SK-N-SH (cell line): ENCODE measurements around the gene SLC2A11. TPM values are rescaled to one million over a fixed set of nuclear protein-coding genes. Genes with fewer than 3 reads are reported as not detected.

Experiments used
- CTCF ChIA-PET: fragments of 300-600, 350-600 bp; formaldehyde crosslinking; extraction: SDS; loops from one replicate; lab custom pipeline; 2021; lab: Yijun Ruan, JAX
- POLR2A ChIA-PET: fragments of 350-600 bp; sonication (Branson Sonifier 250); formaldehyde crosslinking; extraction: SDS; loops from one replicate; lab custom pipeline; 2020; ENCODE audit warnings: antibody characterized with exemption, inconsistent platforms; lab: Yijun Ruan, JAX
- DNase-seq: peaks from one replicate; pipeline ENCODE4 v3.0.0; 2012
- H2AFZ ChIP-seq: fragments of 200-600 bp; sonication (generic); 2 replicates; pipeline ENCODE4 v1.8.1; 2016; ENCODE audit warnings: antibody characterized with exemption, mild to moderate bottlenecking, low read depth
- H3F3A ChIP-seq: fragments of 200-600 bp; sonication (generic); replicated peaks from 2 replicates; pipeline ENCODE3; 2016; ENCODE audit warnings: antibody characterized with exemption, mild to moderate bottlenecking; ENCODE audit not compliant: insufficient read depth
- H3K27ac ChIP-seq, 2 experiments: fragments of 200-500 bp in 1 of 2; fragments of 200-600 bp in 1 of 2; sonication (Bioruptor generic) in 1 of 2; sonication (generic), shearing (Covaris generic) in 1 of 2; 2 replicates each; pipeline versions ENCODE4 v1.5.1 to v1.6.1; 2014 to 2016; ENCODE audit warnings: low read depth in 2 of 2, inconsistent platforms in 1 of 2, low read length in 1 of 2, mild to moderate bottlenecking in 1 of 2, mixed read lengths in 1 of 2
- H3K27me3 ChIP-seq: fragments of 200-600 bp; sonication (generic), shearing (Covaris generic); 2 replicates; pipeline ENCODE4 v1.6.1; 2016; ENCODE audit warnings: mixed run types; ENCODE audit not compliant: insufficient read depth
- H3K36me3 ChIP-seq, 2 experiments: fragments of 200-500 bp in 1 of 2; fragments of 200-600 bp in 1 of 2; sonication (Bioruptor generic) in 1 of 2; sonication (generic) in 1 of 2; replicated peaks in 1 of 2; 2 replicates each; pipeline versions ENCODE3 to v1.5.1; 2014 to 2016; ENCODE audit warnings: low read length in 1 of 2, mild to moderate bottlenecking in 1 of 2; ENCODE audit not compliant: insufficient read depth in 2 of 2, control insufficient read depth in 1 of 2
- H3K4me1 ChIP-seq, 2 experiments: fragments of 200-500 bp in 1 of 2; fragments of 200-600 bp in 1 of 2; sonication (Bioruptor generic) in 1 of 2; sonication (generic), shearing (Covaris generic) in 1 of 2; 2 replicates each; pipeline versions ENCODE4 v1.5.1 to v1.6.1; 2014 to 2016; ENCODE audit warnings: low read depth in 1 of 2, low read length in 1 of 2, mixed run types in 1 of 2; ENCODE audit not compliant: insufficient read depth in 2 of 2, control insufficient read depth in 1 of 2
- H3K4me2 ChIP-seq: fragments of 200-600 bp; sonication (generic), shearing (Covaris generic); 2 replicates; pipeline ENCODE4 v1.6.1; 2017; ENCODE audit warnings: mixed run types
- H3K4me3 ChIP-seq, 2 experiments: fragments of 200-500 bp in 1 of 2; fragments of 200-600 bp in 1 of 2; sonication (Bioruptor generic) in 1 of 2; sonication (generic), shearing (Covaris generic) in 1 of 2; 2 replicates each; pipeline versions ENCODE4 v1.5.1 to v1.8.1; 2014 to 2016; ENCODE audit warnings: low read depth in 2 of 2, inconsistent platforms in 1 of 2, low read length in 1 of 2, mild to moderate bottlenecking in 1 of 2, mixed read lengths in 1 of 2, moderate library complexity in 1 of 2
- H3K79me2 ChIP-seq: fragments of 200-600 bp; sonication (generic); 2 replicates; pipeline ENCODE4 v1.8.1; 2017; ENCODE audit warnings: mild to moderate bottlenecking; ENCODE audit not compliant: insufficient read depth
- H3K9ac ChIP-seq: fragments of 200-600 bp; sonication (generic); 2 replicates; pipeline ENCODE4 v1.6.1; 2017; ENCODE audit warnings: mixed run types
- H3K9me2 ChIP-seq: fragments of 200-600 bp; sonication (generic); 2 replicates; pipeline ENCODE4 v1.6.1; 2017; ENCODE audit warnings: mixed run types
- H3K9me3 ChIP-seq: fragments of 200-600 bp; sonication (generic); 2 replicates; pipeline ENCODE4 v1.6.1; 2017; ENCODE audit warnings: mixed run types, mild to moderate bottlenecking, moderate library complexity
- H4K20me1 ChIP-seq: fragments of 200-600 bp; sonication (generic); 2 replicates; pipeline ENCODE4 v1.6.1; 2017; ENCODE audit warnings: mild to moderate bottlenecking, mixed run types; ENCODE audit not compliant: insufficient read depth
- CHD2 ChIP-seq: fragments of 150-350 bp; IDR thresholded peaks from 2 replicates; pipeline ENCODE4 v1.6.1; 2018; ENCODE audit warnings: low read length; ENCODE audit not compliant: partially characterized antibody
- CTCF ChIP-seq: fragments of 200-600 bp; sonication (generic); IDR thresholded peaks from 2 replicates; pipeline ENCODE4 v1.6.1; 2017; ENCODE audit warnings: antibody characterized with exemption, mild to moderate bottlenecking, moderate library complexity
- EP300 ChIP-seq, 2 experiments: IDR thresholded peaks; 2 replicates each; pipeline versions ENCODE4 v1.4.0 to v1.6.1; 2012; ENCODE audit warnings: borderline replicate concordance in 1 of 2, low read depth in 1 of 2, low read length in 1 of 2
- EZH2phosphoT487 ChIP-seq: fragments of 200-600 bp; sonication (generic); IDR thresholded peaks from 2 replicates; pipeline ENCODE4 v1.6.1; 2017; ENCODE audit warnings: low read depth, mixed run types, mild to moderate bottlenecking, antibody characterized with exemption, moderate library complexity, borderline replicate concordance
- FOSL2 ChIP-seq: IDR thresholded peaks from 2 replicates; pipeline ENCODE4 v1.4.0; 2012; ENCODE audit warnings: low read depth, mild to moderate bottlenecking, moderate library complexity, borderline replicate concordance
- FOXJ3 ChIP-seq: sonication (generic); formaldehyde crosslinking; IDR thresholded peaks from 2 replicates; pipeline ENCODE4 v1.5.1; 2020; ENCODE audit warnings: mild to moderate bottlenecking, missing genetic modification reagents
- GATA2 ChIP-seq: sonication (generic); formaldehyde crosslinking; IDR thresholded peaks from 2 replicates; pipeline ENCODE4 v1.5.0; 2020; ENCODE audit warnings: mild to moderate bottlenecking, missing genetic modification reagents
- JUND ChIP-seq: IDR thresholded peaks from 2 replicates; pipeline ENCODE4 v1.4.0; 2012
- MXI1 ChIP-seq: IDR thresholded peaks from 2 replicates; pipeline ENCODE4 v1.6.1; 2012; ENCODE audit warnings: mild to moderate bottlenecking, low read depth, low read length, improper control_type of control experiment
- NFIC ChIP-seq: IDR thresholded peaks from 2 replicates; pipeline ENCODE4 v1.4.0; 2012; ENCODE audit warnings: borderline replicate concordance
- POLR2AphosphoS5 ChIP-seq: IDR thresholded peaks from 2 replicates; pipeline ENCODE4 v1.6.1; 2012; ENCODE audit warnings: low read depth, low read length
- RAD21 ChIP-seq: IDR thresholded peaks from 2 replicates; pipeline ENCODE4 v1.6.1; 2012; ENCODE audit warnings: mild to moderate bottlenecking, low read length
- RCOR1 ChIP-seq: fragments of 150-350 bp; IDR thresholded peaks from 2 replicates; pipeline ENCODE4 v1.6.1; 2017; ENCODE audit warnings: antibody characterized with exemption, low read length
- RFX5 ChIP-seq: IDR thresholded peaks from 2 replicates; pipeline ENCODE4 v1.6.1; 2012; ENCODE audit warnings: mild to moderate bottlenecking, improper control_type of control experiment, low read length
- RXRA ChIP-seq: IDR thresholded peaks from 2 replicates; pipeline ENCODE4 v1.4.0; 2012; ENCODE audit warnings: low read depth, mild to moderate bottlenecking, borderline replicate concordance
- SMC3 ChIP-seq: IDR thresholded peaks from 2 replicates; pipeline ENCODE4 v1.6.1; 2012; ENCODE audit warnings: low read depth, low read length, improper control_type of control experiment
- TAF1 ChIP-seq: IDR thresholded peaks from 2 replicates; pipeline ENCODE4 v1.6.1; 2012; ENCODE audit warnings: low read depth, mild to moderate bottlenecking, low read length, moderate library complexity, borderline replicate concordance
- TEAD4 ChIP-seq: IDR thresholded peaks from 2 replicates; pipeline ENCODE4 v1.4.0; 2012; ENCODE audit warnings: mild to moderate bottlenecking, borderline replicate concordance; ENCODE audit not compliant: insufficient read depth
- USF2 ChIP-seq: fragments of 150-350 bp; IDR thresholded peaks from 2 replicates; pipeline ENCODE4 v1.6.1; 2017; ENCODE audit warnings: antibody characterized with exemption, low read length, low read depth, borderline replicate concordance
- ZBTB33 ChIP-seq: IDR thresholded peaks from 2 replicates; pipeline ENCODE4 v1.4.0; 2012; ENCODE audit warnings: low read depth, borderline replicate concordance
- WGBS: methylation state at CpG from one replicate; pipeline ENCODE4 v1.1.6; 2017; ENCODE audit warnings: low lambda C conversion rate; 5-methylcytosine and 5-hydroxymethylcytosine counted together
- polyA plus RNA-seq, 3 experiments: library from polyadenylated mRNA; depleted of rRNA; stranded (reverse); fragments of >200 nt; gene quantifications; 2 replicates each; pipeline ENCODE4 v1.2.3, GENCODE V29; 2012
- TF ChIP-seq, protein P1 (sequence below): IDR thresholded peaks from 2 replicates; pipeline ENCODE4 v1.4.0; 2012; ENCODE audit warnings: low read depth, borderline replicate concordance
- TF ChIP-seq, protein P2 (sequence below): IDR thresholded peaks from 2 replicates; pipeline ENCODE4 v1.4.0; 2012; ENCODE audit warnings: low read depth

The SLC2A11 gene
- polyA plus RNA-seq, 1 of the 3 experiments (the other 2 are of a cell fraction) = 21.8 TPM

DNA sequence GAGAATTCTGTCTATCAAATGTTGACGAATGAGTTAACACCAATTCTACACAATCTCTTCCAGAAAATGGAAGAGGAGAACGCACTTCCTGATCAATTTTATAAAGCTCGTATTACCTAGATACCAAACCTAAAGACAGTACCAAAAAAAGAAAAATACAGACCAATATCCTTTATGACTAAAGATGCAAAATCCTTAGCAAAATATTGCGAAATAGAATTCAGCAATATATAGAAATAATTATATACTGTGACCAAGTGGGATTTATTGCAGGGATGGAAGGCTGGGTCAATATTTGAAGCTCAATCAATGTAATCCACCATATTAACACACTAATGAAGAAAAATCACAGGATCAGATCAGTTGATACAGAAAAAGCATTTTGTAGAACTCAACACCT is 45.3 kb upstream of the SLC2A11 start:
- no peaks in the 10 kb centered on the region for H3K9me3 ChIP-seq
- 97% methylated on average over 4 of the region's 4 CpGs for WGBS
- POLR2A ChIA-PET = no interaction called here
- no peak overlapping the region for H3K27ac ChIP-seq
- no peaks in the 10 kb centered on the region for H3K79me2 ChIP-seq
- DNase-seq = no peak
- no peak for TF ChIP-seq SMC3
- TF ChIP-seq NFIC = no peak
- TF ChIP-seq, protein P1, sequence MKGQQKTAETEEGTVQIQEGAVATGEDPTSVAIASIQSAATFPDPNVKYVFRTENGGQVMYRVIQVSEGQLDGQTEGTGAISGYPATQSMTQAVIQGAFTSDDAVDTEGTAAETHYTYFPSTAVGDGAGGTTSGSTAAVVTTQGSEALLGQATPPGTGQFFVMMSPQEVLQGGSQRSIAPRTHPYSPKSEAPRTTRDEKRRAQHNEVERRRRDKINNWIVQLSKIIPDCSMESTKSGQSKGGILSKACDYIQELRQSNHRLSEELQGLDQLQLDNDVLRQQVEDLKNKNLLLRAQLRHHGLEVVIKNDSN = no peak
- TF ChIP-seq USF2 = no peak
- TF ChIP-seq RAD21 = no peak
- TF ChIP-seq EP300 (IDR thresholded peaks at IDR 0.05; ENCODE audit: borderline replicate concordance in 1 of 2, low read depth in 1 of 2, low read length in 1 of 2) = no peak
- no peak for TF ChIP-seq RFX5
- no peak for TF ChIP-seq CHD2
- no peak for TF ChIP-seq FOSL2
- TF ChIP-seq JUND = no peak
- TF ChIP-seq EZH2phosphoT487 = no peak
- no peak for TF ChIP-seq MXI1
- TF ChIP-seq CTCF = no peak
- peaks cover 31 to 54% of the 10 kb centered on the region in 2 experiments for H3K36me3 ChIP-seq
- CTCF ChIA-PET = interaction anchor here (1.0 to 2.7 kb wide), 2 partner anchors 23 to 37 kb away, joined by 4 to 14 read pairs; no protein-coding TSS in a partner anchor
- H3K27me3 ChIP-seq = no peaks in the 10 kb centered on the region
- peaks cover 7% of the 10 kb centered on the region for H3F3A ChIP-seq
- H3K9ac ChIP-seq = no peak overlapping the region
- H4K20me1 ChIP-seq = no peaks in the 10 kb centered on the region
- no peak overlapping the region for H2AFZ ChIP-seq
- no peak overlapping the region for H3K4me3 ChIP-seq
- H3K9me2 ChIP-seq = no peaks in the 10 kb centered on the region
- H3K4me1 ChIP-seq = peaks cover 0 to 8% of the 10 kb centered on the region in 2 experiments; a peak in 1 of 4 replicates
- no peak overlapping the region for H3K4me2 ChIP-seq

- Histone ChIP-seq H3K9me2 (no peaks in the 10 kb centered on the region), H2AFZ (no peak overlapping the region), H3K4me2 (no peak overlapping the region), H3K79me2 (0 out of 2 replicates have a peak, but pooled peaks cover 3% of the 10 kb centered on the region), H3K27ac (peak overlapping the region in 1 of 2 experiments; percentile 13; a peak in 1 of 4 replicates), H3F3A (peaks cover 7% of the 10 kb centered on the region), H3K4me1 (peaks cover 0 to 8% of the 10 kb centered on the region in 2 experiments; a peak in 1 of 4 replicates), H3K9ac (no peak overlapping the region), H3K9me3 (no peaks in the 10 kb centered on the region), H3K27me3 (no peaks in the 10 kb centered on the region), H3K36me3 (peaks cover 33 to 56% of the 10 kb centered on the region in 2 experiments), H4K20me1 (no peaks in the 10 kb centered on the region), H3K4me3 (no peak overlapping the region)
- ChIA-PET POLR2A (no interaction called here), CTCF (interaction anchor here (1.3 to 1.4 kb wide), 2 partner anchors 33 to 42 kb away, joined by 3 to 8 read pairs; partner anchors contain the start of gene SLC2A11)
- DNase-seq = no peak
- 74% methylated on average over 10 of the region's 10 CpGs for WGBS
- TF ChIP-seq JUND = no peak
- no peak for TF ChIP-seq POLR2AphosphoS5
- no peak for TF ChIP-seq MXI1
- TF ChIP-seq RXRA = no peak
- no peak for TF ChIP-seq RCOR1
- TF ChIP-seq, protein P2, sequence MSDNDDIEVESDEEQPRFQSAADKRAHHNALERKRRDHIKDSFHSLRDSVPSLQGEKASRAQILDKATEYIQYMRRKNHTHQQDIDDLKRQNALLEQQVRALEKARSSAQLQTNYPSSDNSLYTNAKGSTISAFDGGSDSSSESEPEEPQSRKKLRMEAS = no peak
- TF ChIP-seq GATA2 (CRISPR knock-in tag) = no peak
- TF ChIP-seq TEAD4 = no peak
- TF ChIP-seq FOXJ3 (CRISPR knock-in tag) = no peak
- TF ChIP-seq TAF1 = no peak
- no peak for TF ChIP-seq FOSL2
- TF ChIP-seq ZBTB33 = no peak
These were observed 42.0 kb upstream of the SLC2A11 start for GRCh38 chr22:23815541-23816155.
